HUES64 (cell line): ENCODE measurements around the gene TMED10.

Experiments
- H3K27ac ChIP-seq: 2 replicates; pipeline ENCODE4 v1.7.0; 2013; ENCODE audit warnings: low read depth, low read length, inconsistent platforms
- H3K27me3 ChIP-seq: 2 replicates; pipeline ENCODE4 v1.6.1; 2013; ENCODE audit warnings: mild to moderate bottlenecking, low read length; ENCODE audit not compliant: insufficient read depth
- H3K36me3 ChIP-seq: 2 replicates; pipeline ENCODE4 v1.6.1; 2013; ENCODE audit warnings: mild to moderate bottlenecking, low read length; ENCODE audit not compliant: insufficient read depth
- H3K4me1 ChIP-seq: 2 replicates; pipeline ENCODE4 v1.6.1; 2013; ENCODE audit warnings: mild to moderate bottlenecking, low read length, moderate library complexity; ENCODE audit not compliant: insufficient read depth
- H3K4me3 ChIP-seq: 2 replicates; pipeline ENCODE4 v1.5.1; 2013; ENCODE audit warnings: mild to moderate bottlenecking, low read length, moderate library complexity
- H3K9ac ChIP-seq: 2 replicates; pipeline ENCODE4 v1.6.1; 2013; ENCODE audit warnings: mild to moderate bottlenecking, low read depth, low read length
- H3K9me3 ChIP-seq: 2 replicates; pipeline ENCODE4 v1.6.1; 2013; ENCODE audit warnings: low read depth, low read length; ENCODE audit not compliant: insufficient read depth
- WGBS: fragments of 150-250, 120-280 bp; methylation state at CpG from one replicate; pipeline ENCODE4 v1.1.7; 2013; ENCODE audit warnings: missing lambda C conversion rate; 5-methylcytosine and 5-hydroxymethylcytosine counted together

TMED10 gene

GRCh38 chr14:75208843-75209242, 32.4 kb upstream of the TMED10 start:
- Histone ChIP-seq H3K27me3 (no peaks in the 10 kb centered on the region), H3K4me1 (no peaks in the 10 kb centered on the region), H3K9me3 (no peaks in the 10 kb centered on the region), H3K27ac (no peak overlapping the region), H3K36me3 (no peaks in the 10 kb centered on the region), H3K4me3 (no peak overlapping the region), H3K9ac (no peak overlapping the region)
- 92% methylated on average over 6 of the region's 6 CpGs for WGBS

- no peak overlapping the region for H3K4me3 ChIP-seq
- WGBS = 89% methylated on average over 2 of the region's 3 CpGs
- no peaks in the 10 kb centered on the region for H3K36me3 ChIP-seq
- H3K9ac ChIP-seq = no peak overlapping the region
- no peaks in the 10 kb centered on the region for H3K9me3 ChIP-seq
- no peak overlapping the region for H3K27ac ChIP-seq
- no peaks in the 10 kb centered on the region for H3K27me3 ChIP-seq
- H3K4me1 ChIP-seq = no peaks in the 10 kb centered on the region
Observed at GRCh38 chr14:75206190-75206589, 29.8 kb upstream of the TMED10 start.

GRCh38 chr14:75205591-75205990, 29.2 kb upstream of the TMED10 start:
- no peaks in the 10 kb centered on the region for H3K27me3 ChIP-seq
- no peak overlapping the region for H3K9ac ChIP-seq
- H3K36me3 ChIP-seq = no peaks in the 10 kb centered on the region
- WGBS = 92% methylated on average over 3 of the region's 3 CpGs
- no peaks in the 10 kb centered on the region for H3K9me3 ChIP-seq
- no peaks in the 10 kb centered on the region for H3K4me1 ChIP-seq
- H3K4me3 ChIP-seq = no peak overlapping the region
- H3K27ac ChIP-seq = no peak overlapping the region

GRCh38 chr14:75204116-75204515, 27.7 kb upstream of the TMED10 start:
- 95% methylated on average over 3 of the region's 3 CpGs for WGBS
- Histone ChIP-seq H3K9ac (no peak overlapping the region), H3K4me3 (no peak overlapping the region), H3K27me3 (no peaks in the 10 kb centered on the region), H3K4me1 (no peaks in the 10 kb centered on the region), H3K27ac (no peak overlapping the region), H3K36me3 (no peaks in the 10 kb centered on the region), H3K9me3 (no peaks in the 10 kb centered on the region)

GRCh38 chr14:75202657-75203056, 26.2 kb upstream of the TMED10 start:
- no peaks in the 10 kb centered on the region for H3K9me3 ChIP-seq
- no peaks in the 10 kb centered on the region for H3K36me3 ChIP-seq
- no peak overlapping the region for H3K4me3 ChIP-seq
- no peak overlapping the region for H3K9ac ChIP-seq
- H3K4me1 ChIP-seq = no peaks in the 10 kb centered on the region
- WGBS = 93% methylated on average over 2 of the region's 2 CpGs
- H3K27me3 ChIP-seq = no peaks in the 10 kb centered on the region
- H3K27ac ChIP-seq = no peak overlapping the region

- H3K27ac ChIP-seq = no peak overlapping the region
- no peaks in the 10 kb centered on the region for H3K36me3 ChIP-seq
- 90% methylated on average over 4 of the region's 6 CpGs for WGBS
- H3K9me3 ChIP-seq = no peaks in the 10 kb centered on the region
- H3K4me1 ChIP-seq = no peaks in the 10 kb centered on the region
- no peaks in the 10 kb centered on the region for H3K27me3 ChIP-seq
- no peak overlapping the region for H3K4me3 ChIP-seq
- H3K9ac ChIP-seq = no peak overlapping the region
Observed at GRCh38 chr14:75201087-75201486, 24.7 kb upstream of the TMED10 start.

GRCh38 chr14:75200451-75200850, 24.0 kb upstream of the TMED10 start:
- H3K27ac ChIP-seq = no peak overlapping the region
- no peak overlapping the region for H3K9ac ChIP-seq
- no peaks in the 10 kb centered on the region for H3K4me1 ChIP-seq
- no peak overlapping the region for H3K4me3 ChIP-seq
- no peaks in the 10 kb centered on the region for H3K9me3 ChIP-seq
- H3K27me3 ChIP-seq = no peaks in the 10 kb centered on the region
- no peaks in the 10 kb centered on the region for H3K36me3 ChIP-seq
- WGBS = 76% methylated on average over 4 of the region's 4 CpGs

- no peaks in the 10 kb centered on the region for H3K4me1 ChIP-seq
- H3K9me3 ChIP-seq = no peaks in the 10 kb centered on the region
- no peak overlapping the region for H3K4me3 ChIP-seq
- H3K27ac ChIP-seq = no peak overlapping the region
- WGBS = 93% methylated on average over 11 of the region's 11 CpGs
- no peaks in the 10 kb centered on the region for H3K27me3 ChIP-seq
- no peak overlapping the region for H3K9ac ChIP-seq
- no peaks in the 10 kb centered on the region for H3K36me3 ChIP-seq
Observed at GRCh38 chr14:75198291-75198933, 22.0 kb upstream of the TMED10 start.

GRCh38 chr14:75197338-75197737, 20.9 kb upstream of the TMED10 start:
- WGBS = 82% methylated on average over 4 of the region's 4 CpGs
- H3K4me1 ChIP-seq = no peaks in the 10 kb centered on the region

GRCh38 chr14:75196468-75196867, 20.1 kb upstream of the TMED10 start:
- H3K27me3 ChIP-seq = no peaks in the 10 kb centered on the region
- no peaks in the 10 kb centered on the region for H3K4me1 ChIP-seq
- H3K27ac ChIP-seq = no peak overlapping the region
- WGBS = 86% methylated on average over 4 of the region's 4 CpGs
- H3K4me3 ChIP-seq = no peak overlapping the region
- no peaks in the 10 kb centered on the region for H3K9me3 ChIP-seq
- no peak overlapping the region for H3K9ac ChIP-seq
- no peaks in the 10 kb centered on the region for H3K36me3 ChIP-seq

More at GRCh38 chr14:75197338-75197737, 20.9 kb upstream of the TMED10 start:
- Histone ChIP-seq H3K27me3 (no peaks in the 10 kb centered on the region), H3K4me3 (no peak overlapping the region), H3K9me3 (no peaks in the 10 kb centered on the region), H3K27ac (no peak overlapping the region), H3K9ac (no peak overlapping the region), H3K36me3 (no peaks in the 10 kb centered on the region)

- no peak overlapping the region for H3K9ac ChIP-seq
- no peaks in the 10 kb centered on the region for H3K4me1 ChIP-seq
- H3K27ac ChIP-seq = no peak overlapping the region
- no peaks in the 10 kb centered on the region for H3K27me3 ChIP-seq
- WGBS = 90% methylated on average over 3 of the region's 3 CpGs
- H3K4me3 ChIP-seq = no peak overlapping the region
- H3K9me3 ChIP-seq = no peaks in the 10 kb centered on the region
- H3K36me3 ChIP-seq = no peaks in the 10 kb centered on the region
Observed at GRCh38 chr14:75196064-75196463, 19.7 kb upstream of the TMED10 start.

- Histone ChIP-seq H3K9me3 (no peaks in the 10 kb centered on the region), H3K4me1 (no peaks in the 10 kb centered on the region), H3K9ac (no peak overlapping the region), H3K27me3 (no peaks in the 10 kb centered on the region), H3K36me3 (no peaks in the 10 kb centered on the region), H3K4me3 (no peak overlapping the region), H3K27ac (no peak overlapping the region)
- 96% methylated on average over 3 of the region's 3 CpGs for whole genome bisulfite sequencing
Observed at GRCh38 chr14:75191100-75191499, 14.7 kb upstream of the TMED10 start.
